ENCODE measurements around the gene THOC7.
A peak's percentile ranks its signal among the peaks of the same experiment; 100 is the strongest.

THOC7 gene

GRCh38 chr3:63878394-63879060, 14.9 kb upstream of the THOC7 start:
- no peak for DNase-seq (ENCODE audit: low spot score)

GRCh38 chr3:63877737-63878393, 14.3 kb upstream of the THOC7 start:
- DNase-seq (ENCODE audit: low spot score) = peak; percentile 48

- no peak for DNase-seq (ENCODE audit: low spot score)
These were observed 12.7 kb upstream of the THOC7 start for GRCh38 chr3:63876260-63876659.

- DNase-seq (ENCODE audit: low spot score) = no peak
These were observed 11.9 kb upstream of the THOC7 start for GRCh38 chr3:63875510-63875909.

- DNase-seq (ENCODE audit: low spot score) = no peak
These were observed 11.2 kb upstream of the THOC7 start for GRCh38 chr3:63874769-63875168.

- DNase-seq (ENCODE audit: low spot score) = peak; percentile 61
These were observed 8.7 kb upstream of the THOC7 start for GRCh38 chr3:63872135-63872924.

GRCh38 chr3:63870615-63871005, 7.0 kb upstream of the THOC7 start:
- no peak for DNase-seq (ENCODE audit: low spot score)

- no peak for DNase-seq (ENCODE audit: low spot score)
These were observed 6.5 kb upstream of the THOC7 start for GRCh38 chr3:63869940-63870614.

- DNase-seq (ENCODE audit: low spot score) = no peak
These were observed 3.6 kb upstream of the THOC7 start for GRCh38 chr3:63867225-63867624.

GRCh38 chr3:63864965-63865327, 1.3 kb upstream of the THOC7 start:
- no peak for DNase-seq (ENCODE audit: low spot score)

GRCh38 chr3:63864008-63864964, 681 bp upstream of the THOC7 start:
- peak; percentile 67 for DNase-seq (ENCODE audit: low spot score)

- no peak for DNase-seq (ENCODE audit: low spot score)
These were observed 828 bp downstream of the THOC7 start for GRCh38 chr3:63862804-63863149.

GRCh38 chr3:63861306-63861705, 2.3 kb downstream of the THOC7 start:
- DNase-seq (ENCODE audit: low spot score) = no peak

- no peak for DNase-seq (ENCODE audit: low spot score)
These were observed 2.8 kb downstream of the THOC7 start for GRCh38 chr3:63860776-63861175.

GRCh38 chr3:63857311-63857710, 6.3 kb downstream of the THOC7 start:
- DNase-seq (ENCODE audit: low spot score) = no peak

GRCh38 chr3:63855333-63855940, 8.2 kb downstream of the THOC7 start:
- no peak for DNase-seq (ENCODE audit: low spot score)

GRCh38 chr3:63853106-63853505, 10.5 kb downstream of the THOC7 start:
- DNase-seq (ENCODE audit: low spot score) = no peak

GRCh38 chr3:63851287-63851686, 12.3 kb downstream of the THOC7 start:
- no peak for DNase-seq (ENCODE audit: low spot score)

GRCh38 chr3:63849175-63849574, 14.4 kb downstream of the THOC7 start:
- no peak for DNase-seq (ENCODE audit: low spot score)

- DNase-seq (ENCODE audit: low spot score) = no peak
These were observed 15.7 kb downstream of the THOC7 start for GRCh38 chr3:63847718-63848450.

Data from AG08396 (cell line).